ENCODE measurements around the gene MAP1LC3B.

DNA sequence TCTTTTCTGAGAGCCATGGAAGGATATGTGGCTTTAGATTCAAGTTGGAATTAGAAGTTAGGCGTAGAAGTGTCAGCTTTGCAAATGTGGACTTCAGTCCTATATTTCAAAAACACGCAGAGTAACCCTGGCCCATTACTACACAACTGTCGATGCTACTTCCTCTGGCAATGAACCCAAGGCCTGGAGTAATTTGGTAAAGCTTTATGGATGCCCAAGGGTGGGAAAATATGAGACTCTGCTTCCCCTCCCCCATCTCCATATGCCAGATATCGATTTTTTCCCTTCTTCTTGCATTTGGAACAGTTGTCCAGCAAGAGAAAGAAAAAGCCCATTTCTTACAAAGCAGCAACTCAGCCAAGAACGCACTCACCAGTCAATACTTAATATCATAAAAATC is 2.9 kb upstream of the MAP1LC3B start:
- no peak for TF ChIP-seq EZH2 (IDR thresholded peaks at IDR 0.05; ENCODE audit: insufficient read depth, poor library complexity, severe bottlenecking)
- no peak for TF ChIP-seq EZH2phosphoT487 (IDR thresholded peaks at IDR 0.05; ENCODE audit: insufficient read depth, low read depth)

Measured in GM23248 (cell line).